IPS-15b (cell line): ENCODE measurements around the gene FXR2.

Source experiments
- H3K27me3 ChIP-seq: one replicate; pipeline ENCODE4 v1.6.1; 2013; ENCODE audit warnings: low read length; ENCODE audit not compliant: control insufficient read depth, insufficient read depth
- H3K36me3 ChIP-seq: one replicate; pipeline ENCODE4 v1.6.1; 2013; ENCODE audit warnings: low read length; ENCODE audit not compliant: control insufficient read depth, insufficient read depth
- H3K4me1 ChIP-seq: one replicate; pipeline ENCODE4 v1.6.1; 2013; ENCODE audit warnings: mild to moderate bottlenecking, low read length; ENCODE audit not compliant: control insufficient read depth, insufficient read depth
- H3K4me3 ChIP-seq: one replicate; pipeline ENCODE4 v1.5.1; 2013; ENCODE audit warnings: low read depth, low read length
- H3K9ac ChIP-seq: one replicate; pipeline ENCODE4 v1.6.1; 2013; ENCODE audit warnings: low read depth, mild to moderate bottlenecking, low read length
- H3K9me3 ChIP-seq: one replicate; pipeline ENCODE4 v1.6.1; 2013; ENCODE audit warnings: mild to moderate bottlenecking, low read length; ENCODE audit not compliant: control insufficient read depth, insufficient read depth

The FXR2 gene

DNA sequence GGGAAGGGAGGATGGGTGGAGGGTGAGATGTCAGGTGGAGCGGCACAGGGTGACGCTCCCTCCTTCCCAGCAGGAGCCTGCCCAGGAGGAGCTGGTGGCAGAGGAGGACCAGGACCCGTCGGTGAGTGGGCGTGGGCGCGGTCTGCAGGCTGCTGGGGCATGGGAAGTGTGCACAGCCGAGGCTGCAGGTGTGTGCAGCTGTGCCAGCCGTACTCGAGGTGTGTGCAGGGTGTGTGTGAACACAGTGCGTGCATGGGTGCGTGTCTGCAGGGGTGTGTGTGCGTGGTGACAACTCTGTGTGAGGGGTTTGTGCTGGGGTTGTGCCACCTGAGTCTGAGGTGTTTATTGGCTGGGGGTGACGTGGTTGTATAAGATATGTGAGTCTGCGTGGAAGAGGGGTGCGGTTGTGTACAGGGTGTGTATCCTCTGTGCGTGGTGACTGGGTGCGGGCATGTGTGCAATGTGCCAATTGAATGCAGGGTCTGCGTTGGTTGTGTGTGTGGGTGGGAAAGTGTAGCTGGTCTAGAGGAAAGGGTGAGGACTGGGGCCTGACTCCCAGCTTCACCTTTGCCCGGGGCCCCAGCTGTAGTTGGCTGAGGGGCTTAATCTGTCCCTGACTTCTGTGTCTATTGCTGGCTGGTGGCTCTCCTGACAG is 65.2 kb downstream of the FXR2 start:
- Histone ChIP-seq H3K4me1 (no peaks in the 10 kb centered on the region), H3K9me3 (no peaks in the 10 kb centered on the region), H3K36me3 (no peaks in the 10 kb centered on the region), H3K9ac (no peak overlapping the region), H3K27me3 (peaks cover 5% of the 10 kb centered on the region), H3K4me3 (peak overlapping the region; percentile 63)

DNA sequence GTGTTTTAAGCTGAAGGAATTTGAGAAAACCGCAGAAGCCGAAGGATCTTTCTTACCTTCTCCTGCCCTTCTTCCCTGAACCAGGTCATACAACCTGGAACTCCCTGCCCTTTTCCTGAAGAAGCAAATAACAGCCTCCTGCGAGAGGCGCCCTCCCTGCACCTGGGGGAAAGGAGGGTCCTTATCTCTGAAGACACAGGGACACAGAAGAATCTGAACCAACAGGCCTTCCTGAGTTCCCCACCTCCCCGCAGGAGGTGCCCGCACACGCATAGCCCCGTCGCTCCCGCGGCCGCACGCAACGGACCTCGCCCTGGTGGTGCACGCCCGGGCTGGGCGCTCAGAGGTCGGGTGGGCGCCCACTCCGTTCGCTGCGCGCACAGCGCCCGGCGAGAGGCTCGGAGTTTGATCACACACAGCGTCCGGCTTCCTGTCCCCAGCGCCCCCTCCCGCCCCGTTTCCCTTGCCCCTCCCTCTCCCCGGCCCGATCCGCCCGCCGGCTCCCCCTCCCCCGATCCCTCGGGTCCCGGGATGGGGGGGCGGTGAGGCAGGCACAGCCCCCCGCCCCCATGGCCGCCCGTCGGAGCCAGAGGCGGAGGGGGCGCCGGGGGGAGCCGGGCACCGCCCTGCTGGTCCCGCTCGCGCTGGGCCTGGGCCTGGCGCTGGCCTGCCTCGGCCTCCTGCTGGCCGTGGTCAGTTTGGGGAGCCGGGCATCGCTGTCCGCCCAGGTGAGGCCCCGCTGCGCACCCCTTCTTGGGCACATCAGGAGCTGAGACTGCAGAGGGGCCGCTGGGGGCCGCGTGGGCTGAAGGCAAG is 65.9 kb downstream of the FXR2 start, which contains the start of gene TNFSF12:
Gene TNFSF12, plus strand, starts transcription at position 474 of the 816 bp plus-strand sequence. Its CDS starts 96 bp downstream, at position 570.
- Histone ChIP-seq H3K9me3 (no peaks in the 10 kb centered on the region), H3K9ac (peak within 1 kb of the TSS; percentile 3), H3K27me3 (peaks cover 5% of the 10 kb centered on the region), H3K4me1 (no peaks in the 10 kb centered on the region), H3K36me3 (no peaks in the 10 kb centered on the region), H3K4me3 (peak within 1 kb of the TSS; percentile 63)

DNA sequence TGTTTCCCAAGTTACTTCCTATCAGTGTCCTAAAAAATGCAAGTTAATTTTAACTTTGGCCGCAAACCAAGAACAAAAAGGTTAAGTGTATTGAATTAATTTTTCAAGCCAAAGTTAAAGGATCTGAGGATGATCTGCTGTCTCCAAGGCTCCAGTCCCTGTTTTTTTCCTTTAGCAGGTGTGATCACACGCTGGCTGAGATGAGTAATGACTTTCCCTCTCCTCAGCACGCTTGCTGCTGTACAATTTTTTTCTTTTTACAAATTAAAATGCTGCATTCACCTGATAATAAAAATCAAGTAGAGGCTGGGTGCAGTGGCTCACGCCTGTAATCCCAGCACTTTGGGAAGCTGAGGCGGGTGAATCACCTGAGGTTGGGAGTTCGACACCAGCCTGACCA is 69.8 kb downstream of the FXR2 start:
- H3K36me3 ChIP-seq = no peaks in the 10 kb centered on the region
- no peaks in the 10 kb centered on the region for H3K4me1 ChIP-seq
- H3K27me3 ChIP-seq = peaks cover 9% of the 10 kb centered on the region
- no peaks in the 10 kb centered on the region for H3K9me3 ChIP-seq
- H3K9ac ChIP-seq = no peak overlapping the region
- no peak overlapping the region for H3K4me3 ChIP-seq
